ENCODE data around the gene COL16A1.

COL16A1 gene

GRCh38 chr1:31645274-31645568 lies 58.6 kb downstream of the COL16A1 start:
- no peak for DNase-seq

DNA sequence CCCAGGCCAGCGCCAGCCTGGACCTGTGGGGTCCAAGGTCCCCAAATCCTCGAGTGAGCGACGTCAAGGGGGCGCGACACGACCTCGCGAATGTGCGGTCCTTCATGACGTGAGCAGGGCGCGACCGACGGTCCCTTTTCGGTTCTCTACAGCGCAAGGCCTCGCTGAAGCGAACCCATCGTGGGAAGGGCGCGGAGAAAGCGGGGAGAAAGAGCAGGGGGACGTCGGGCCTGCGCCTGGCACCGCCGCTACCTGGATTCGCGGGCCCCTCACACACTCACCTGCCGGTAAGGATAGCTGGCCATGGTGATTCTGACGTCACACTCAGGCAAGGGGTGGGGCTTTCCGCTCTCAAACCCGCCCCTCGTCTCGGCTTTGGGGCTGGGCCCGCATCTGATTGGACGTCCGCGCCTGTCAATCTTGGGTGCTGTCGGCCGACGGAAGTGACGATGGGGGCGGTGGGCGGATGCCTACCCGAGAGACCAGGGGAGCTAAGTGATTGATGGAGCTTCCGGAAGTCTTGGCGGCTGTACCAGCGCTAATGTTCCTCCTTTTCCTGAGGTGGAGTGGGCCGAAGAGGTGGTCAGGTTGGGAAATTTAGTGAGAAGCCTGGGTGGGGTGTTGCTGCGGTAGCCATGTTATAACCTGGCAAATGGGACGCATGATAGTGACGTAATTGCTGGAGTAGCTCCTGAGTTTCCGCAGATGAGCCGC lies 59.1 kb downstream of the COL16A1 start, which contains the start of gene PEF1:
PEF1 (minus strand) TSS at position 317 of the 714 bp plus-strand sequence; CDS start at position 305, 12 bp downstream.
- peak; percentile 98 for DNase-seq

DNA sequence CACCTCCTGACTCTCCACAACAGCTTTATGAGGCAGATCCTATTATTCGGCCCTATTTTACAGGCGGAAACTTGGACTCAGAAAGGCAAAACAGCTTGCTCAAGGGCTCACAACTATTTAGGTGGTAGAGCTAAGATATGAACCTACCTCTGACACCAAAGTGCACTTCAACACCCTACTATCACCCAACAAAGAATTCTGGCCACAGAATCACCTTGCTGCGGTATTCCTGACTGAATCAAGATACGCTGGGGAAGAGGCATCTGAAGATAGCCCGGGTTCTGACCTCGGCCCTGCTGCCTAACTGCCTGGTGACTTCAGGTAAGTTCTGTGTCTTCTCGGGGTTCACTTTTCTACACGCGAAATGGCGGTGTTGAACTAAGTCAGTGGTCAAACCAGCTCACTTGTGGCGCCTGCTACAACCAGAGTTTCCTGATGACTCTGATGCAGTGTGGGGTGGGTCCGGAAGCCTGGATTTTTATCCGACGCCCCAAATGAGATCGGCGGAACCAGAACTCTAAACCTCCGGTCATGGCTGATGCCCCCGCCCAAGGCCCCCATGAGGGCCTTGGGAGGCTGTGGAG lies 59.7 kb downstream of the COL16A1 start:
- peak; percentile 55 for DNase-seq

DNA sequence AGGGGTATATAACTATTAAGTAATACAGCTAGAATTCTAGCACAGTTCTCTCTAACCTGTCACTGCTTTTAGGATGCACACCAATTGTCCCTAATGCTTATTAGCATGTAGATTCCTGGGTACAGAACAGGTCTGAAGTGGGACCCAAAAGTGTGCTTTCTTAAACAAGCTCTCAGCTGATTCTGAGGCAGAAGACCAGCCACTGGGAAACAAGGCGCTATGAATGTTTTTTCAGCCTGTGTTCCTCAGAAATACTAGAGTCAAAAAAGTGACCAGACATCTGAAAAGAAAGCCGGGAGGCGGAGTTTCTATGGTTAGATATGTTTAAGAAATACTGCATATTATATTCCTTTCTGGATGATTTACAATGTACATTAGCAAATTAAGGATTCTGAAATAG lies 60.9 kb downstream of the COL16A1 start:
- DNase-seq: no peak

- no peak for DNase-seq
These were observed 61.5 kb downstream of the COL16A1 start for GRCh38 chr1:31642366-31642765.

DNA sequence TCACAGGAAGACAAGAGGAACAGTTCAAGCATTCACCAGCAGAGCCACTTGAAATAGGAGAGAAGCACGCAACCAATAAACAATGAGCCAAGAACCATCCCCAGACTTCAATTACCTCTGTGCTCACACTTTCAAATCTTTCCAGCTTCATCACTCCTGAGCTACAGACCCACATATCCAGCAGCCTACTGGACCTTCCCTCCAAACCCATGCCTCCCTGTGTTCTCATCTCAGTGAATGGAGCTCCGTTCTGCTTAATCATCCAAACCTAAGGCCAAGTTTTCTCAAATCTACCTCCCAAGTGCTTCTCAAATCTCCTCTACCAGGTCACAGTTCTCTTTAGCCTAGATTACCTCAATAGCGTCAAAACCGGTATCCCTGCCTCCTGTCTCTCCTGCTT lies 62.9 kb downstream of the COL16A1 start:
- DNase-seq: no peak

- no peak for DNase-seq
These were observed 63.6 kb downstream of the COL16A1 start for GRCh38 chr1:31640179-31640578.

- DNase-seq: no peak
These were observed 64.3 kb downstream of the COL16A1 start for GRCh38 chr1:31639543-31639942.

DNA sequence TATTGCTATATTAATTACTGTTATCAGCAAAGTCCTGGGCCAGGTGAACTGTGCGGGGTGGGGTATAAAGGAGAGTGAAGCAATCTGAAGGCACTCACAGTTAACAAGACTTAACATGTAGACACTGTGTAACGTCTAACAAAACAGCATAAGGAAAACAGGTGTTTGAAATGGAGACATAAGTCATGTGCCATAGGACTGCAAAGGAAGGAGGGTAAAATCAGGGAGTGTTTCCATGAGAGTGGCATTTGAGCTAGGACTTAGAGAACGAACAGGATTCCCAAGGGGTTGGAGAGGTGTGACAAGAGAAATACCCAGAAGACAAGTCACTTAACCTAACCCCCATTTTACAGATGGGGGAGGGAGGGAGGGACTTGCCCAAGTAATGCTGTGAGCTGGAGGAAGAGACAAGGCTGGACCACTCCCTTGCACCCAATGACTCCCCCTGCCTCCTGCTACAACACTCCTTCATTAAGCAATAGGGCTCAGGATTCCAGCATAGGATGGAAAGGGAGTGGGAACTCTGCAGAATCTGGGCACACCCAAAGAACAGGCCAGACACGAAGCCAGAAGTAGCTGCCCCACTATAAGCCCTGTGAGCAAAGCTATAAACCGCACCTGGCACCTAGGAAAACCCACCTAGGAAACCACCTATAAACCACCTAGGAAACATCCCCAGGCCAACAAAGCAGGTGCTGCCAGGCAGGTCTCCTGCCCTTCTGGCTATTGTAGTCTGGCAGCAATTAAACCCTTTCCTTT lies 65.7 kb downstream of the COL16A1 start:
- DNase-seq: no peak

GRCh38 chr1:31633117-31633516 lies 70.7 kb downstream of the COL16A1 start:
- no peak for DNase-seq

- no peak for DNase-seq
These were observed 71.2 kb downstream of the COL16A1 start for GRCh38 chr1:31632649-31633048.

- DNase-seq: no peak
These were observed 74.8 kb downstream of the COL16A1 start for GRCh38 chr1:31628931-31629556.

GRCh38 chr1:31627930-31628559 lies 75.8 kb downstream of the COL16A1 start:
- no peak for DNase-seq

GRCh38 chr1:31627301-31627929 lies 76.4 kb downstream of the COL16A1 start:
- DNase-seq: no peak

- DNase-seq: no peak
These were observed 77.3 kb downstream of the COL16A1 start for GRCh38 chr1:31626223-31627207.

DNA sequence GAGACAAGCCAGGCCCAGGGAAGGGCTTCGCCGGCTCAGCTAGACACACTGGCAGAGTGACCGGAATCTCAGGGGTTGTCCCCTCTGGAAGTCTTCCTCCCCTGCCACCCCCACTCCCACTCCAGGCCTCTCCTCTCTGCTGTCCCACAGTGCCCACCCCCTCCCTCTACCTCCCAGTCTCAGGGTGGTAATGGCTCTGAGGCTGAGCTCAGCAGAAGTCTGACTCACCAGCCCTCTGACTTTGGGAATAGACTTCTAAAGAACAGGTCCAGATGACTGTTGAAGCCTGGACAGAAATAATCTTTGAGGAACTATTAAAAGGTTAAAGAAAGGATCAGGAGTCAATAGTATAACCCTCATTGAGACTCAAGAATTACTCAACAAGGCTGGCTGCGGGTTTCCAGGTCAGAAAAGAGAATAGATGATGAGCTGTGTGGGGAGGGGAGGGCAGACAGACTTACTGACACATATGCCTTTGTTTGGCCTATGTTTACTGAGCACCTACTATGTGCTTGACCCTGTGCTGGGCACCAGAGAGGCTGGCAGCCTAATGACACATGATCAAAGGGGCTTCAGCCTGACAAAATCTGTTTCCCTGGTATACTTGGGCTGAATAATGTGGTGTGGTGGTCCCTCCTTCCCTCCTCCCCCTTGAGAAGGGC lies 78.1 kb downstream of the COL16A1 start:
- DNase-seq: no peak

DNA sequence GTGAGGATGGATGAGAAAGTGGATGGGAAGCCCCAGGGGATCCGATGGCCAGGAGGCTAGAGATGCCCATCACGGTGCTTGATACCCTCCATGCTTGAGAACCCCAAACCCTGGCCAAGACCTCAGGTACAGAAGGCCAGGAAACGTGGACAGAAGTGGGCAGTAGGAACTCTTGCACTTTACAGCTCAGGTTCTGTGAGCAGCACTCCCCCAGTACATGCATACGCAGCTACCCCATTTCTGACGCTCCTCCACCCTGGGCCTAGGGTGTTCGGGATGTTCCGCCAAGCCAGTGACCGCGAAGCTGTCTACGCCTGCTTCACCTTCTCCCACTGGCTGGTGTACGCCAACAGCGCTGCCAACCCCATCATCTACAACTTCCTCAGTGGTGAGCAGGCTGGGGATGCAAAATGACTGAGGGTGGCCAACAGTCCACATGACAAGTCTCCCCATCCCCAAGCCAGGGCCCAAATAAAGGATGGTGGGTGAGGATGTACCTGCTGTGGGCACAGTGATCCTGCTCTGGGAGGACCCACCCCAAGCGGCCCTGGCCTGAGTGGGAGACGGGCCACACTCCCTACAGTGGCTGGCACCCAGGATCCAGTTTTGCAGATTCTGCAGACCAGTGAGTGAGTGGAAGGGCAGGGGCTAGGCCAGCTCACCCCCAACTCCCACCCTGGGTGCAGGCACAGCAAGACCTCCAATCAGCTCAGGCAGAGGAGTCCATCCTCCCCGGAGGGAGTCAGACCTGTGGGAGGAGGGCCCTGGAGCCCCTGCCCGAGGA lies 78.9 kb downstream of the COL16A1 start:
- no peak for DNase-seq

DNA sequence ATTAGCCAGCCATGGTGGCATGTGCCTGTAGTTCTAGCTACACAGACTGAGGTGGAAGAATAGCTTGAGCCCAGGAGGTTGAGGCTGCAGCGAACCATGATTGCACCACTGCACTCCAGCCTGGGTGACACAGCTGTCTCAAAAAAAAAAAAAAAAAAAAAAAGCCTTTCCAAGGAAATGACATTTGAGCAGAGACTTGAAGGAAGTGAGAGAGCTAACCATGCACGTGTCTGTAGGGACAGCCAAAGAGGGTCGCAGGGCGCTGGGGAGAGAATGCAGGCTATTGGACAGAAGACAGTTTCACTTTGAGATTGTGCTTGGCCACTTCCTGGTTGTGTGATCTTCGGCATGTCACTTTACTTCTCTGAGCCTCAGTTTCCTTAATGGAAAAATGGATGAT lies 79.5 kb downstream of the COL16A1 start:
- DNase-seq: no peak

- no peak for DNase-seq
These were observed 80.5 kb downstream of the COL16A1 start for GRCh38 chr1:31623365-31623764.

All from SHP77 treated with DMSO at 0.1 percent for 48 hours (cell line).